ENCODE data around the gene UBE2D3.
A peak's percentile ranks its signal among the peaks of the same experiment; 100 is the strongest.

GRCh38 chr4:102827674-102828496 lies 534 bp upstream of the UBE2D3 start:
- TF ChIP-seq POLR2A (IDR thresholded peaks at IDR 0.05; ENCODE audit: low read depth, low read length) (peak; percentile 84), CHD1 (IDR thresholded peaks at IDR 0.05; ENCODE audit: low read depth, low read length) (no peak), CTCF (conservative IDR thresholded peaks at IDR 0.05; ENCODE audit: low read depth, low read length) (no peak), CEBPB (IDR thresholded peaks at IDR 0.05; ENCODE audit: low read depth, low read length) (peak; percentile 53; the same call in 1 of the 2 replicates), RFX5 (IDR thresholded peaks at IDR 0.05; ENCODE audit: low read depth, low read length) (no peak), MAZ (IDR thresholded peaks at IDR 0.05; ENCODE audit: borderline replicate concordance, low read depth, low read length) (no peak; the same call in 1 of the 2 replicates), BHLHE40 (IDR thresholded peaks at IDR 0.05; ENCODE audit: low read depth, low read length) (peak; percentile 75), SMC3 (IDR thresholded peaks at IDR 0.05; ENCODE audit: low read depth, low read length) (no peak)
- TF ChIP-seq, protein P1, sequence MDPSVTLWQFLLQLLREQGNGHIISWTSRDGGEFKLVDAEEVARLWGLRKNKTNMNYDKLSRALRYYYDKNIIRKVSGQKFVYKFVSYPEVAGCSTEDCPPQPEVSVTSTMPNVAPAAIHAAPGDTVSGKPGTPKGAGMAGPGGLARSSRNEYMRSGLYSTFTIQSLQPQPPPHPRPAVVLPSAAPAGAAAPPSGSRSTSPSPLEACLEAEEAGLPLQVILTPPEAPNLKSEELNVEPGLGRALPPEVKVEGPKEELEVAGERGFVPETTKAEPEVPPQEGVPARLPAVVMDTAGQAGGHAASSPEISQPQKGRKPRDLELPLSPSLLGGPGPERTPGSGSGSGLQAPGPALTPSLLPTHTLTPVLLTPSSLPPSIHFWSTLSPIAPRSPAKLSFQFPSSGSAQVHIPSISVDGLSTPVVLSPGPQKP (IDR thresholded peaks at IDR 0.05; ENCODE audit: borderline replicate concordance, low read depth, low read length): no peak

Measured in IMR-90 (cell line).